Gastrocnemius medialis (tissue), 4 donors: ENCODE data around the gene ANKRD34B. TPM values are rescaled to one million over a fixed set of nuclear protein-coding genes. Genes with fewer than 3 reads are reported as not detected.

Source experiments
- ATAC-seq, 2 donors: fragments of 150-250 bp; one replicate each; pipeline ENCODE4 v1.9.1; 2016
- DNase-seq, 2 donors: peaks; one replicate each; pipeline ENCODE4 v3.0.0-alpha.2; 2019
- H3K27ac ChIP-seq, 4 donors: fragments of 200-600 bp; sonication (generic); 1 replicate in 1 of 4; 2 replicates in 3 of 4; pipeline ENCODE4 v1.5.1; 2016 to 2018; ENCODE audit warnings: mild to moderate bottlenecking in 2 of 4, moderate library complexity in 1 of 4
- H3K27me3 ChIP-seq, 3 donors: fragments of 200-600 bp; sonication (generic) in 2 of 3; 1 replicate in 1 of 3; 2 replicates in 2 of 3; pipeline versions ENCODE4 v1.5.1 to v1.6.0; 2016 to 2019; ENCODE audit warnings: mild to moderate bottlenecking in 1 of 3, moderate library complexity in 1 of 3
- H3K36me3 ChIP-seq, 2 donors: fragments of 200-600 bp; sonication (generic) in 1 of 2; one replicate each; pipeline ENCODE4 v1.5.1; 2017 to 2018
- H3K4me1 ChIP-seq, 2 donors: fragments of 200-600 bp; sonication (generic) in 1 of 2; one replicate each; pipeline ENCODE4 v1.5.1; 2016 to 2017; ENCODE audit warnings: mild to moderate bottlenecking in 2 of 2
- H3K4me3 ChIP-seq, 4 donors: fragments of 200-600 bp; sonication (generic) in 3 of 4; 1 replicate in 1 of 4; 2 replicates in 3 of 4; pipeline ENCODE4 v1.5.1; 2016 to 2019; ENCODE audit warnings: mild to moderate bottlenecking in 2 of 4
- H3K9me3 ChIP-seq, 3 donors: fragments of 200-600 bp; sonication (generic) in 2 of 3; 1 replicate in 1 of 3; 2 replicates in 2 of 3; pipeline ENCODE4 v1.5.1; 2016 to 2019
- CTCF ChIP-seq, 5 experiments: fragments of 450-650 bp in 3 of 5; fragments of 200-600 bp in 2 of 5; sonication (generic) in 2 of 5; IDR thresholded peaks in 4 of 5; conservative IDR thresholded peaks in 1 of 5; 1 replicate in 4 of 5; 2 replicates in 1 of 5; pipeline ENCODE4 v1.5.1; 2016 to 2019; ENCODE audit warnings: antibody characterized with exemption in 5 of 5, mild to moderate bottlenecking in 3 of 5, moderate library complexity in 3 of 5
- POLR2A ChIP-seq, 2 donors: fragments of 450-650 bp; IDR thresholded peaks; one replicate each; pipeline ENCODE4 v1.6.1; 2017; ENCODE audit warnings: antibody characterized with exemption in 2 of 2, mild to moderate bottlenecking in 2 of 2, moderate library complexity in 2 of 2
- in situ Hi-C, 4 donors: fragments of 200-750 bp; cut with MboI; loops; one replicate each; pipeline versions ENCODE4 v1.15.0 to v1.8.0; 2017; ENCODE audit warnings: low sequenced_read_pairs in 4 of 4
- intact Hi-C: fragments of 100-400 bp; cut with DNase I; formaldehyde crosslinking; loops from one replicate; pipeline ENCODE4 v1.15.1; 2023; ENCODE audit warnings: low total_unique reads
- total RNA-seq, 4 donors: library from RNA; depleted of rRNA; stranded (reverse); fragments of >200 nt; gene quantifications; one replicate each; pipeline versions ENCODE4 v1.1.0 to v1.2.3, GENCODE V29; 2016

Gene ANKRD34B
- total RNA-seq, 4 donors from 2014 or later: not detected

DNA sequence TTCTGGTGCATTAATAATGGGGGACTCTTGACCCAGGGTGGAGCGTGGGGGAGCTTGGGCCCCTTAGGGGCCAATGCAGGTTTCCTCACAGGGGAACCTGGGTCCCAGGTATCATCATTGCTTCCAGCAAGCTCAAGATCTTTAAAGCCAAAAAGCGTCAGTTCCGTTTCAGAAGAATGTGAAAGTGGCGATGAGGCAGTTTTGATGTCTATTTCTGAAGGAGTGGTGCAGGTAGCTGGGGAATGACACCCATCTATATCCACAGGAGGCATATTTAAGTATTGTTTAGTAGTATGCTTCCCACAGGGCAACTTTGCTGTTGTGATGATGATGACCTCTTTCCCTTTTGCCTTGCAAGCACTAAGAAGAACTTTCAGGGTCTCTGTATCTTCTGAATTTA is 10.8 kb downstream of the ANKRD34B start:
- Histone ChIP-seq H3K27me3 (peaks cover 0 to 7% (median 0%) of the 10 kb centered on the region in 3 donors), H3K4me1 (no peaks in the 10 kb centered on the region), H3K36me3 (no peaks in the 10 kb centered on the region), H3K27ac (no peak overlapping the region), H3K4me3 (no peak overlapping the region), H3K9me3 (no peaks in the 10 kb centered on the region)
- in situ Hi-C loops: no loop called here
- DNase-seq: no peak
- intact Hi-C loops: no loop called here
- no peak for ATAC-seq
- TF ChIP-seq CTCF (IDR thresholded peaks at IDR 0.05 in 4 of 5, conservative IDR thresholded peaks at IDR 0.05 in 1 of 5) (no peak), POLR2A (IDR thresholded peaks at IDR 0.05) (no peak)

GRCh38 chr5:80555099-80555498 is 15.0 kb downstream of the ANKRD34B start:
- DNase-seq: no peak
- H3K4me3 ChIP-seq: no peak overlapping the region
- H3K36me3 ChIP-seq: no peaks in the 10 kb centered on the region
- intact Hi-C loops (no loop called here), in situ Hi-C loops (no loop called here)
- ATAC-seq: no peak
- no peaks in the 10 kb centered on the region for H3K4me1 ChIP-seq
- peaks cover 0 to 7% (median 0%) of the 10 kb centered on the region in 3 donors for H3K27me3 ChIP-seq
- TF ChIP-seq CTCF (IDR thresholded peaks at IDR 0.05 in 4 of 5, conservative IDR thresholded peaks at IDR 0.05 in 1 of 5) (no peak), POLR2A (IDR thresholded peaks at IDR 0.05) (no peak)
- no peak overlapping the region for H3K27ac ChIP-seq
- no peaks in the 10 kb centered on the region for H3K9me3 ChIP-seq

DNA sequence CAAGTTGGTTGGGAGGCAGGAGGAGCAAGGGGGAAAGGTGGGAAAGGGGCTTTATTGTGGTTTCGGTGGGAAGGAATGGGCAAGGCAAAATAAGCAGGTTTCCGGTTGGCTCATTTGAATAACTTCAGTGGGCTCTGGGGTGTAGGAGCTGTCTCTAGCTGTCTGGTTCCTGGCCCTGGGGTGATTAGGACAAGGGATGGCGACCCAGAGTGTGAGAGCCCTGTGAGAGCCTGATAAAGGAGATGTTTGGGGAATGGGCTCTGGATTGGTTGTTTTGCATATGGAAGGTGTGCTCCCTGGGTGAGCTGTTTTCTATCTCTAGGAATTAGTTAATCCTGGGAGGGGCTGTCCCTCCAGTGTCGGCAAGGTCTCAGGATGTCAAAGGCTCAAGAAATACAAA is 15.4 kb downstream of the ANKRD34B start:
- H3K36me3 ChIP-seq: no peaks in the 10 kb centered on the region
- in situ Hi-C loops (no loop called here), intact Hi-C loops (no loop called here)
- H3K9me3 ChIP-seq: no peaks in the 10 kb centered on the region
- no peak for ATAC-seq
- peaks cover 0 to 6% (median 0%) of the 10 kb centered on the region in 3 donors for H3K27me3 ChIP-seq
- no peak for TF ChIP-seq CTCF (IDR thresholded peaks at IDR 0.05 in 4 of 5, conservative IDR thresholded peaks at IDR 0.05 in 1 of 5)
- no peak for TF ChIP-seq POLR2A (IDR thresholded peaks at IDR 0.05)
- H3K4me1 ChIP-seq: no peaks in the 10 kb centered on the region
- no peak overlapping the region for H3K27ac ChIP-seq
- DNase-seq: no peak
- no peak overlapping the region for H3K4me3 ChIP-seq

- no peaks in the 10 kb centered on the region for H3K27me3 ChIP-seq
- DNase-seq: no peak
- peaks cover 0 to 4% of the 10 kb centered on the region in 2 donors for H3K4me1 ChIP-seq
- H3K36me3 ChIP-seq: no peaks in the 10 kb centered on the region
- no peak overlapping the region for H3K27ac ChIP-seq
- no peak overlapping the region for H3K4me3 ChIP-seq
- in situ Hi-C loops (no loop called here), intact Hi-C loops (no loop called here)
- no peak for ATAC-seq
- H3K9me3 ChIP-seq: no peaks in the 10 kb centered on the region
- no peak for TF ChIP-seq CTCF (IDR thresholded peaks at IDR 0.05 in 4 of 5, conservative IDR thresholded peaks at IDR 0.05 in 1 of 5)
- no peak for TF ChIP-seq POLR2A (IDR thresholded peaks at IDR 0.05)
These were observed 28.7 kb downstream of the ANKRD34B start for GRCh38 chr5:80541392-80541791.

- H3K4me3 ChIP-seq: no peak overlapping the region
- H3K4me1 ChIP-seq: peaks cover 0 to 4% of the 10 kb centered on the region in 2 donors
- TF ChIP-seq POLR2A (IDR thresholded peaks at IDR 0.05) (no peak), CTCF (IDR thresholded peaks at IDR 0.05 in 4 of 5, conservative IDR thresholded peaks at IDR 0.05 in 1 of 5) (no peak)
- ATAC-seq: no peak
- no peaks in the 10 kb centered on the region for H3K27me3 ChIP-seq
- no peak overlapping the region for H3K27ac ChIP-seq
- DNase-seq: no peak
- intact Hi-C loops: no loop called here
- no peaks in the 10 kb centered on the region for H3K9me3 ChIP-seq
- no peaks in the 10 kb centered on the region for H3K36me3 ChIP-seq
- in situ Hi-C loops: no loop called here
These were observed 29.4 kb downstream of the ANKRD34B start for GRCh38 chr5:80540691-80541090.
